ENCODE data around the gene GPD2. TPM values are rescaled to one million over a fixed set of nuclear protein-coding genes. Genes with fewer than 3 reads are reported as not detected.

The GPD2 gene
- total and polyA plus RNA-seq, 8 donors, result 2.8 to 17.7 (median 10.2) TPM

GRCh38 chr2:156471762-156472161 lies 35.6 kb downstream of the GPD2 start:
- H3K4me3 ChIP-seq, result no peak overlapping the region
- DNase-seq (no peak), ATAC-seq (no peak), FAIRE-seq (no peak)
- no peak overlapping the region for H3K27ac ChIP-seq
- no peaks in the 10 kb centered on the region for H3K27me3 ChIP-seq
- TF ChIP-seq, protein P1, sequence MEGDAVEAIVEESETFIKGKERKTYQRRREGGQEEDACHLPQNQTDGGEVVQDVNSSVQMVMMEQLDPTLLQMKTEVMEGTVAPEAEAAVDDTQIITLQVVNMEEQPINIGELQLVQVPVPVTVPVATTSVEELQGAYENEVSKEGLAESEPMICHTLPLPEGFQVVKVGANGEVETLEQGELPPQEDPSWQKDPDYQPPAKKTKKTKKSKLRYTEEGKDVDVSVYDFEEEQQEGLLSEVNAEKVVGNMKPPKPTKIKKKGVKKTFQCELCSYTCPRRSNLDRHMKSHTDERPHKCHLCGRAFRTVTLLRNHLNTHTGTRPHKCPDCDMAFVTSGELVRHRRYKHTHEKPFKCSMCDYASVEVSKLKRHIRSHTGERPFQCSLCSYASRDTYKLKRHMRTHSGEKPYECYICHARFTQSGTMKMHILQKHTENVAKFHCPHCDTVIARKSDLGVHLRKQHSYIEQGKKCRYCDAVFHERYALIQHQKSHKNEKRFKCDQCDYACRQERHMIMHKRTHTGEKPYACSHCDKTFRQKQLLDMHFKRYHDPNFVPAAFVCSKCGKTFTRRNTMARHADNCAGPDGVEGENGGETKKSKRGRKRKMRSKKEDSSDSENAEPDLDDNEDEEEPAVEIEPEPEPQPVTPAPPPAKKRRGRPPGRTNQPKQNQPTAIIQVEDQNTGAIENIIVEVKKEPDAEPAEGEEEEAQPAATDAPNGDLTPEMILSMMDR (IDR thresholded peaks at IDR 0.05), result no peak
- no peaks in the 10 kb centered on the region for H3K9me3 ChIP-seq
- peaks cover 11 to 26% (median 21%) of the 10 kb centered on the region in 3 donors for H3K4me1 ChIP-seq
- H3K36me3 ChIP-seq, result no peaks in the 10 kb centered on the region
- intact Hi-C loops (cut with DNase I), result no loop called here

GRCh38 chr2:156472686-156473085 lies 36.5 kb downstream of the GPD2 start:
- peaks cover 5 to 18% (median 14%) of the 10 kb centered on the region in 3 donors for H3K4me1 ChIP-seq
- no peak overlapping the region for H3K27ac ChIP-seq
- ATAC-seq (no peak), FAIRE-seq (no peak), DNase-seq (no peak)
- no peak overlapping the region for H3K4me3 ChIP-seq
- H3K9me3 ChIP-seq, result no peaks in the 10 kb centered on the region
- no peaks in the 10 kb centered on the region for H3K36me3 ChIP-seq
- intact Hi-C loops (cut with DNase I), result no loop called here
- TF ChIP-seq, protein P1 (IDR thresholded peaks at IDR 0.05), result no peak
- no peaks in the 10 kb centered on the region for H3K27me3 ChIP-seq

- H3K9me3 ChIP-seq, result no peaks in the 10 kb centered on the region
- H3K27ac ChIP-seq, result no peak overlapping the region
- TF ChIP-seq, protein P1 (IDR thresholded peaks at IDR 0.05), result no peak
- no peaks in the 10 kb centered on the region for H3K36me3 ChIP-seq
- intact Hi-C loops (cut with DNase I), result no loop called here
- FAIRE-seq (no peak), DNase-seq (no peak), ATAC-seq (peak in 2 of 4 donors; percentile 22 to 45)
- no peak overlapping the region for H3K4me3 ChIP-seq
- WGBS, 2 donors, result 29 to 37% methylated on average over 1 of the region's 1 CpG
- H3K27me3 ChIP-seq, result no peaks in the 10 kb centered on the region
- peaks cover 0 to 14% (median 8%) of the 10 kb centered on the region in 3 donors for H3K4me1 ChIP-seq
Observed at GRCh38 chr2:156473445-156473844, 37.3 kb downstream of the GPD2 start.

DNA sequence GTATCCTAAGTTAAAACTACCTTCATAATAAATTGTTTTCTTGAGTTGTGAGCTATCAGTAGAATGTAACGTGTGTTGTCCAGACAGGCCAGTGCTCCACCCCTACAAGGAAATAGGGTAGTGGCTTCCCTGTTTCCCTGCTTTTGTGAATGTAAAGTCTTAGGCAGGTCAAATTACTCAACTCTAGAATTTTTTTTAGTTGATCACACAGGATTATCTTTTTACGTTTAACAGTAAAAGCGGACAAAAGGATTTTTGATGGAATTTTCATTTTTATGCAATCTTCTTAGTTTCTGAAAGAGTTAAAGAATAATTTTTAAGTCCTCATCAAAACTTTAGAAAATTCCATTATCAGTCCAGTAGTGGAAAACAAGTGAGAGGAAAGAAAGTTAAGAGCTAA lies 38.2 kb downstream of the GPD2 start:
- TF ChIP-seq, protein P1 (IDR thresholded peaks at IDR 0.05), result no peak
- no peak overlapping the region for H3K27ac ChIP-seq
- ATAC-seq, result no peak
- no peaks in the 10 kb centered on the region for H3K9me3 ChIP-seq
- DNase-seq, result no peak
- WGBS, 2 donors, result 92 to 94% methylated on average over 3 of the region's 3 CpGs
- H3K4me3 ChIP-seq, result no peak overlapping the region
- H3K36me3 ChIP-seq, result no peaks in the 10 kb centered on the region
- peaks cover 0 to 14% (median 8%) of the 10 kb centered on the region in 3 donors for H3K4me1 ChIP-seq
- no peaks in the 10 kb centered on the region for H3K27me3 ChIP-seq
- intact Hi-C loops (cut with DNase I), result no loop called here
- FAIRE-seq, result no peak

DNA sequence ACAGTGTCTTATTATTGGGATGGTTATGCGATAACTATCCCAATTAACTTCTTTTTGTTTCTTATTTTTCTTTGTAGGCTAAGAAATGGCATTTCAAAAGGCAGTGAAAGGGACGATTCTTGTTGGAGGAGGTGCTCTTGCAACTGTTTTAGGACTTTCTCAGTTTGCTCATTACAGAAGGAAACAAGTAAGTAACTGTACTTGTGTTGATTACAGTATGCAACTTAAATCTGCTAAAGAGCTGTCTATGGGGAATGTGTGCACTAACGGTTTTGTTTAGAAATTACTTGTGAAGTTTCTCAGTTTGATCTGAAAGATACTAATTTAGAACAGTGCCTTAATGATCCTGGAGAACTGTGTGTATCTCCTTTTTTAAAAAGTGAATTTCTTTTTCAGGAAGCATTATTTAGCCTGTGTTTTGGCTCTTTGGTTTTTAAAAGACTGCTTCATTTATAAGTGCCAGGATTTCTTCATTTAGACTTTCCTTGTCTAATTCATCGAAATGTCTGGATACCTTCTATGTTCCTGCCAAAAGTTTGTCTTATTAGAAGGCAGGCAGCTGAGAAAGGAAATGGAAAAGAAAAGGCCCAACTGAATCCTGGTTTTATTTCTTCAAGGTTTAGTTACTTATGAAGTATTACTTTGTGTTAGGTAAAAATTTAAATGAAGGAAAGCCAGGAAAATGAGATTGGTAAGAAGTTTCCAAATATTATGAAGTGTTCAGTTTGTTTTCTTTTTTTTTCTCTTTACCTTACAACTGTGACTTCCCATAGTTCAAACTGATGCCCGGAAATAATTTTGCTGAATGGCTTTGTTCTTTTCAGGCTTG lies 40.1 kb downstream of the GPD2 start:
- no peaks in the 10 kb centered on the region for H3K36me3 ChIP-seq
- WGBS, 2 donors, result 80 to 85% methylated on average over 5 of the region's 5 CpGs
- intact Hi-C loops (cut with DNase I), result no loop called here
- peak overlapping the region in 2 of 4 donors; percentile 9 to 15 for H3K27ac ChIP-seq
- no peak overlapping the region for H3K4me3 ChIP-seq
- H3K4me1 ChIP-seq, result peaks cover 0 to 14% (median 8%) of the 10 kb centered on the region in 3 donors
- H3K9me3 ChIP-seq, result no peaks in the 10 kb centered on the region
- DNase-seq (no peak), FAIRE-seq (no peak), ATAC-seq (no peak)
- TF ChIP-seq, protein P1 (IDR thresholded peaks at IDR 0.05), result no peak
- no peaks in the 10 kb centered on the region for H3K27me3 ChIP-seq
